NCI-H2196 treated with DMSO at 0.1 percent for 48 hours (cell line): ENCODE measurements around the gene SNRPA.

Experiments used
- DNase-seq: peaks from one replicate; lab custom pipeline; 2025; ENCODE audit not compliant: unreplicated experiment; lab: John Stamatoyannopoulos, UW

Gene SNRPA

GRCh38 chr19:40750874-40751537 lies at the start of gene SNRPA:
Gene SNRPA, plus strand, starts transcription at chr19:40751203. Its CDS starts 206 bp downstream, at chr19:40751409.
- DNase-seq: peak; percentile 92

- no peak for DNase-seq
Measured at GRCh38 chr19:40701758-40702157, 49.2 kb upstream of the SNRPA start.

GRCh38 chr19:40702337-40703012 lies 48.5 kb upstream of the SNRPA start:
- DNase-seq: no peak

GRCh38 chr19:40703029-40703755 lies 47.8 kb upstream of the SNRPA start:
- no peak for DNase-seq

- DNase-seq: no peak
Measured at GRCh38 chr19:40704491-40705361, 46.3 kb upstream of the SNRPA start.

GRCh38 chr19:40705362-40705651 lies 45.7 kb upstream of the SNRPA start:
- no peak for DNase-seq

- DNase-seq: no peak
Measured at GRCh38 chr19:40705950-40706619, 44.9 kb upstream of the SNRPA start.

GRCh38 chr19:40707615-40708014 lies 43.4 kb upstream of the SNRPA start:
- DNase-seq: no peak

- no peak for DNase-seq
Measured at GRCh38 chr19:40709817-40710216, 41.2 kb upstream of the SNRPA start.

- no peak for DNase-seq
Measured at GRCh38 chr19:40713939-40714338, 37.1 kb upstream of the SNRPA start.

- peak; percentile 84 for DNase-seq
Measured at GRCh38 chr19:40714441-40715299, 36.3 kb upstream of the SNRPA start.

GRCh38 chr19:40716031-40716481 lies 34.9 kb upstream of the SNRPA start:
- DNase-seq: no peak

GRCh38 chr19:40716482-40717324 lies 34.3 kb upstream of the SNRPA start, which contains the start of the genes COQ8B and ITPKC:
Gene COQ8B, minus strand, starts transcription at chr19:40716886. Its CDS starts 2,254 bp downstream, at chr19:40714632.
Gene ITPKC, plus strand, starts transcription at chr19:40717112. Its CDS starts 24 bp downstream, at chr19:40717136.
- peak; percentile 89 for DNase-seq

GRCh38 chr19:40717325-40717879 lies 33.6 kb upstream of the SNRPA start:
- no peak for DNase-seq

- no peak for DNase-seq
Measured at GRCh38 chr19:40717880-40718773, 32.9 kb upstream of the SNRPA start.

GRCh38 chr19:40718774-40719391 lies 32.1 kb upstream of the SNRPA start:
- no peak for DNase-seq

- DNase-seq: no peak
Measured at GRCh38 chr19:40719414-40719894, 31.5 kb upstream of the SNRPA start.
